ENCODE data around the gene CNN2. TPM values are rescaled to one million over a fixed set of nuclear protein-coding genes. Genes with fewer than 3 reads are reported as not detected.

The CNN2 gene
- total RNA-seq, 4 donors from 2014 or later: 69.9 to 122 (median 79.4) TPM

- peaks cover 0 to 42% (median 6%) of the 10 kb centered on the region in 3 donors for H3K36me3 ChIP-seq
- H3K9me3 ChIP-seq: no peaks in the 10 kb centered on the region
- no peak for DNase-seq (ENCODE audit: low spot score in 2 of 2)
- H3K4me3 ChIP-seq: no peak overlapping the region
- H3K27me3 ChIP-seq: peaks cover 0 to 29% of the 10 kb centered on the region in 2 donors
- no peak overlapping the region for H3K27ac ChIP-seq
- peaks cover 0 to 19% (median 10%) of the 10 kb centered on the region in 4 donors for H3K4me1 ChIP-seq
- TF ChIP-seq EP300 (IDR thresholded peaks at IDR 0.05): no peak
- TF ChIP-seq CTCF (IDR thresholded peaks at IDR 0.05): no peak
- no peak for TF ChIP-seq POLR2A (IDR thresholded peaks at IDR 0.05)
- 84 to 90% methylated on average over 46 to 65 of the region's 70 CpGs for WGBS, 2 donors
Measured at GRCh38 chr19:1004803-1005664, 21.4 kb upstream of the CNN2 start.

GRCh38 chr19:1006711-1007398, 19.6 kb upstream of the CNN2 start:
- no peak for DNase-seq (ENCODE audit: low spot score in 2 of 2)
- Histone ChIP-seq H3K9me3 (no peaks in the 10 kb centered on the region), H3K4me1 (peaks cover 0 to 1% (median under 1%) of the 10 kb centered on the region in 4 donors), H3K27ac (no peak overlapping the region), H3K4me3 (no peak overlapping the region), H3K36me3 (peaks cover 0 to 60% (median 23%) of the 10 kb centered on the region in 3 donors), H3K27me3 (peaks cover 0 to 14% of the 10 kb centered on the region in 2 donors)
- WGBS, 2 donors: 78 to 84% methylated on average over 18 to 27 of the region's 27 CpGs
- TF ChIP-seq EP300 (IDR thresholded peaks at IDR 0.05): no peak

GRCh38 chr19:1007399-1008251, 18.8 kb upstream of the CNN2 start:
- DNase-seq (ENCODE audit: low spot score in 2 of 2): no peak
- TF ChIP-seq CTCF (IDR thresholded peaks at IDR 0.05) (no peak), EP300 (IDR thresholded peaks at IDR 0.05) (no peak), POLR2A (IDR thresholded peaks at IDR 0.05) (no peak)
- Histone ChIP-seq H3K27me3 (peaks cover 0 to 8% of the 10 kb centered on the region in 2 donors), H3K4me3 (no peak overlapping the region), H3K4me1 (no peaks in the 10 kb centered on the region), H3K36me3 (peaks cover 0 to 68% (median 26%) of the 10 kb centered on the region in 3 donors), H3K27ac (no peak overlapping the region), H3K9me3 (no peaks in the 10 kb centered on the region)
- 93 to 95% methylated on average over 42 to 60 of the region's 73 CpGs for WGBS, 2 donors

GRCh38 chr19:1008268-1009040, 18.0 kb upstream of the CNN2 start:
- no peak overlapping the region for H3K4me3 ChIP-seq
- peak overlapping the region in 1 of 4 donors; percentile 20 for H3K27ac ChIP-seq
- H3K36me3 ChIP-seq: peaks cover 0 to 76% (median 32%) of the 10 kb centered on the region in 3 donors
- peaks cover 0 to 1% of the 10 kb centered on the region in 2 donors for H3K27me3 ChIP-seq
- WGBS, 2 donors: 91 to 93% methylated on average over 23 to 45 of the region's 45 CpGs
- peaks cover 0 to 2% (median 0%) of the 10 kb centered on the region in 4 donors for H3K4me1 ChIP-seq
- no peak for TF ChIP-seq CTCF (IDR thresholded peaks at IDR 0.05)
- no peak for TF ChIP-seq EP300 (IDR thresholded peaks at IDR 0.05)
- TF ChIP-seq POLR2A (IDR thresholded peaks at IDR 0.05): no peak
- no peaks in the 10 kb centered on the region for H3K9me3 ChIP-seq
- no peak for DNase-seq (ENCODE audit: low spot score in 2 of 2)
